Left cardiac atrium (tissue), 4 donors: ENCODE data around the gene MYZAP. TPM values are rescaled to one million over a fixed set of nuclear protein-coding genes. Genes with fewer than 3 reads are reported as not detected.

Experiments
- ATAC-seq, 2 donors: fragments of 200-7000 bp; cut with Tn5 transposase; one replicate each; pipeline ENCODE4 v1.9.1; 2020; ENCODE audit warnings: mild to moderate bottlenecking in 2 of 2, moderate library complexity in 2 of 2
- DNase-seq: peaks from one replicate; pipeline ENCODE4 v3.0.0-alpha.2; 2020
- intact Hi-C, 2 donors: fragments of 100-400 bp; cut with DNase I; formaldehyde crosslinking; loops; one replicate each; pipeline versions ENCODE4 v1.14.1 to v1.15.1; 2022 to 2023
- total RNA-seq, 2 donors: library from RNA; stranded (reverse); fragmentation: NEBNext Ultra II Directional; extraction: Animal tissue kit (Norgen Biotek cat#: 25700); gene quantifications; one replicate each; pipeline ENCODE4 v1.2.1, GENCODE V29; 2021
- donor health status: DM: no; HTN: yes; CAD: no.
- donor health status: DM: no; HTN: yes; CAD: no; lungs with severe emphysema.
- donor health status: DM: yes; HTN: yes; CAD: no.
- donor health status: Dilated cardiomyopathy.

Gene MYZAP
- total RNA-seq, 2 donors from 2014 or later: 429 to 452 TPM

- DNase-seq: no peak
- ATAC-seq: no peak
- intact Hi-C loops: no loop called here
These were observed 112.7 kb downstream of the MYZAP start for GRCh38 chr15:57704441-57704840.

DNA sequence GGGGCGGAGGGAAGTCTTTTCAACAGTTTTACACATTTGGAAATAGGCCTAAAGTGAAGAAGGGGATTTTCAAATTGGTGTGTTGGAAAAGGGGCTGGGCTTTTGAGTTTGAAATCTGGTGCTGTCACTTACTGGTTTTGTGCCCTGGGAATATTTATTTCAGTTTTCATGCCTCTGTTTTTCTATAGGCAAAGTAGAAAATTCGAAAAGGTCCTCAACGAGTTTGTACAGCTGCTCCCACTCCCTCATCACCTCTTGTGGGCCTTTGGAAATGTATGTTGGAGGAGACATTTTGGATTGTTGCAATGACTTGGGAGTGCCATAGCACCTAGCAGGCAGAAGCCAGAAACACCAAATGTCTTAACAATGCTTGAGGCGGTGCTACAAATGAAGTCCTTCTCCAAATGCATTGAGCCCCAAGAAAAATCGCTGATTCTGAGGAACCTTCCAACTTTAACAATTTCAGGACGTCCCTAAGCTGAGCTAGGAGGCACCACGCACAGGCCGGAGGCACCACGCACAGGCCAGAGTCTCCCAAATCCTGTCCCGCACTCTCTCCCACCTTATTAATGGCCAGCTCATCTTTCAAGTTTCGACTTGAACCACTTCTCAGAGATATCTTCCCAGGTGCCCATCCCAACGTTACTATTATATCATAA is 114.2 kb downstream of the MYZAP start:
- DNase-seq (no peak), ATAC-seq (peak in 1 of 2 donors; percentile 6)
- intact Hi-C loops: loop anchor here in 1 of 2 donors (5.0 kb wide), 1 partner anchor 144 kb away; no protein-coding TSS in a partner anchor

GRCh38 chr15:57706405-57707209 is 114.9 kb downstream of the MYZAP start, which contains the start of gene POLR2M:
Gene POLR2M, plus strand, starts transcription at chr15:57706714. Its CDS starts 129 bp downstream, at chr15:57706843.
- intact Hi-C loops: loop anchor here in 1 of 2 donors (5.0 kb wide), 1 partner anchor 144 kb away; no protein-coding TSS in a partner anchor
- ATAC-seq: peak; percentile 96 to 97

DNA sequence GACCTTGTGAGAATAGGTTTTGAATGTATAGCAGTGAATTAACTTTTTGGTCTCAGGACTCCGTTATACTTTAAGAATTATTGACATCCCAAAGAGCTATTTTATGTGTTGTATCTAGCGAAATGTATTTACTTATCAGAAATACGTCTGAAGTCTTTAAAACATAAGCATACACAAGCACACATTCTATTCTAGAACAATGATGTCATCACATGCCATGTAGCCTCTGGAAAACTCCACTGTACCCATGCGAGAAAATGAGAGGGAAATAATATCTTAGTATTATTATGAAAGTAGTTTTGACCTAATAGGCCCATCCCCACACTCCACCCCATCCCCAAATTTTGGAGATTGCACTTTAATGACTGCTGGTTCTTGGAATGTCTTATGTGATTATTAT is 116.3 kb downstream of the MYZAP start:
- ATAC-seq (no peak), DNase-seq (no peak)
- intact Hi-C loops: loop anchor here in 1 of 2 donors (5.0 kb wide), 1 partner anchor 146 kb away; no protein-coding TSS in a partner anchor

More at GRCh38 chr15:57706405-57707209, 114.9 kb downstream of the MYZAP start, which contains the start of gene POLR2M:
- peak; percentile 98 for DNase-seq

DNA sequence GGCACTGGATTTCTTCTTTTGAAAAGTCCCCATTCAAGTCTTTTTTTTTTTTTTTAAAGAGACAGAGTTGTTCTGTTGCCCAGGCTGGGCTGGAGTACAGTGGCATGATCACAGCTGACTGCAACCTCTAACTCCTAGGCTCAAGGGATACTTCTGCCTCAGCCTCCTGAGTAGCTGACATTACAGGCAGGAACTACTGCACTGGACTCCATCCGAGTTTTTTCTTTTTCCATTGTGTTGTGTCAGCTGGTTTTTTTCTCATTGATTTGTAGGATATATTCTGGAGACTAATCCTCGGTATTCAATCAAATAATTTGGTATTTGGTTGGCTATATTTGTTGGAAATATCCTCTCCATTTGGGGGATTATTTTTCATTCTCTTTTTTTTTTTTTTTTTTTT is 126.6 kb downstream of the MYZAP start:
- intact Hi-C loops: no loop called here
- DNase-seq: no peak
- ATAC-seq: no peak

GRCh38 chr15:57720867-57721266 is 129.2 kb downstream of the MYZAP start:
- ATAC-seq (no peak), DNase-seq (no peak)
- intact Hi-C loops: no loop called here

DNA sequence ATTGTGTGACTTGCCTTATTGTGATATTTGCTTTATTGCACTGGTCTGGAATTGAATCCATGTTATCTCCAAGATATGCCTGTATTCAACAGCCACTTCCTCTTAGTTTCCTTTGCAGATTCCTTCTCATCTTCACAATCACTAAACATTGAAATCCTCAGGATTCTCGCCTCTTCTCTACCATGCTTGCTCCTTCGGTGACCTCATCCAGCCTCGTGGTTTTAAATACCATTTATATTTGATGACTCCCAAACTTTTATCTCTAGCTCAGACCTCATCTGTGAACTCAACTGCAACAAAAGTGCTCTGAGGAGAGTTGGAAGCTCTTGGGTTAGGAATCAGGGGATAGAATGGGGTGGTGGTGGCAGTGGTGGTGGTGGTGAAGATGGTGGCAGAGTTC is 134.7 kb downstream of the MYZAP start:
- ATAC-seq (no peak), DNase-seq (no peak)
- intact Hi-C loops: no loop called here

DNA sequence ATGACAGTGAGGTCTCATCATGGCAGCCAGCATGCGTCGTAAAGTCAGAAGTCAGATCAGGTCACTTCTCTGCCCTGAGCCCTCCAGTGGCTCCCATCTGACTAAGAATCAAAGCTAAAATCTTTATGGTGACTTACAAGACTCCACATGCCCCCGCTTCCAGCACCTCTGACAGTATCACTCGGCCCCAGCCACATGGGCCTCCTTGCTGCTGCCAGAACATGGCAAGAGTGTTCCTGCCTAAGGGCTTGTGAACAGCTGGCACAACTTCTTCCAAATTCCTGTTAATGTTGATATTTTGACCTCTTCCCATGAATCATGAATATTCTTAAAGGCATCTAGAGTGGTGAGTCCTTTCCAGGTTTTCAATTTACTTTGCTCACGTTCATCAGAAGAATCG is 135.3 kb downstream of the MYZAP start:
- intact Hi-C loops: no loop called here
- ATAC-seq (no peak), DNase-seq (no peak)

GRCh38 chr15:57728436-57728835 is 136.7 kb downstream of the MYZAP start:
- ATAC-seq (no peak), DNase-seq (no peak)
- intact Hi-C loops: no loop called here

GRCh38 chr15:57730876-57731275 is 139.2 kb downstream of the MYZAP start:
- intact Hi-C loops: loop anchor here in 1 of 2 donors (5.0 kb wide), 2 partner anchors 341 to 451 kb away; no protein-coding TSS in a partner anchor
- no peak for ATAC-seq
- DNase-seq: no peak

DNA sequence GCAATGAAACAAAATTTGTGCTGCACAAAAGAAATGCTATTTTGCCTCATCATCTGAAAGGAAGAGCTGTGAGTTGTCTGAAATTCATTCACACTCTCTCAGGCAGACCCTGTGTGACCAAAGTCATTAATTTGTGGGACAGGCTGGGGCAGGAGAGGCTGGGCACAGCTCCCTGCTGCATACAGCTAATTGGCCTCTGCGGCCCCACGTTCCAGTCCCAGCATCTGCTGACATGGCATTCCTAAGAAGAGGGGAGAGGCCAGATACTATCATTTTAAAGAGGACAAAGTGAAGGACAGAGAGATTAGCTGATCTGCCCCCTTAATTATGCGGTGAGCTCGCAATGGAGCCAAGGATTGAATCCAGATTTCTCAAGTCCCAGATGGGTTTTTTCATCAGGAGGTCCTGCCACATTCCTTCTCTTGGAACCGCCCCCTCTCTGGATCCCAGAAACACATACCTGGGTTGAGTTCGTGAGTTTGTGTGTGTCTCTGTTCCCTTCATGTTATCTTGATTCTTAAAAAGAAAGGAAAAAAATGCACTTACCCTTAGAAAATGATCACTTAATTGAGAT is 139.9 kb downstream of the MYZAP start:
- ATAC-seq (no peak), DNase-seq (no peak)
- intact Hi-C loops: loop anchor here in 1 of 2 donors (5.0 kb wide), 2 partner anchors 341 to 451 kb away; no protein-coding TSS in a partner anchor

- intact Hi-C loops: loop anchor here in 1 of 2 donors (5.0 kb wide), 2 partner anchors 340 to 450 kb away; no protein-coding TSS in a partner anchor
- ATAC-seq: peak; percentile 68 to 69
- peak; percentile 53 for DNase-seq
These were observed 141.0 kb downstream of the MYZAP start for GRCh38 chr15:57732526-57733331.

- DNase-seq: no peak
- intact Hi-C loops: loop anchor here (5.0 kb wide), 3 partner anchors 127 to 447 kb away; no protein-coding TSS in a partner anchor
- ATAC-seq: no peak
These were observed 143.2 kb downstream of the MYZAP start for GRCh38 chr15:57734860-57735259.

Other genes starting within 250 kb of the MYZAP start
- gene CGNL1, start 215.4 kb upstream of the MYZAP start, total RNA-seq: 10 to 100 TPM; 16.8 to 26.0 TPM
- 10 to 100 TPM; 45.6 to 51.2 TPM for gene POLR2M, start 114.8 kb downstream of the MYZAP start, total RNA-seq